GM12878 (cell line): ENCODE data around the gene TAS2R14. TPM values are rescaled to one million over a fixed set of nuclear protein-coding genes. Genes with fewer than 3 reads are reported as not detected.

Experiments
- HDAC6 ChIP-seq: fragments of 200-600 bp; sonication (generic); IDR thresholded peaks from one replicate; pipeline ENCODE4 v1.8.0; 2017; ENCODE audit warnings: antibody characterized with exemption; ENCODE audit not compliant: unreplicated experiment
- JUND ChIP-seq: IDR thresholded peaks from 2 replicates; pipeline ENCODE4 v1.6.1; 2012; ENCODE audit warnings: low read depth, mild to moderate bottlenecking, low read length, improper control_type of control experiment, moderate library complexity
- MYC ChIP-seq: IDR thresholded peaks from 2 replicates; pipeline ENCODE4 v1.6.1; 2011; ENCODE audit warnings: mild to moderate bottlenecking, low read length, moderate library complexity, inconsistent platforms; ENCODE audit not compliant: insufficient read depth, insufficient replicate concordance, insufficient read length, severe bottlenecking
- RELA ChIP-seq: fragments of 450-650 bp; IDR thresholded peaks from 2 replicates; pipeline ENCODE4 v1.8.0; 2014; ENCODE audit warnings: borderline replicate concordance; ENCODE audit not compliant: partially characterized antibody
- SMAD1 ChIP-seq: fragments of 450-650 bp; IDR thresholded peaks from 2 replicates; pipeline ENCODE4 v1.6.1; 2018; ENCODE audit warnings: mild to moderate bottlenecking, low read depth; ENCODE audit not compliant: partially characterized antibody
- TBL1XR1 ChIP-seq: IDR thresholded peaks from 2 replicates; pipeline ENCODE4 v1.6.1; 2012; ENCODE audit warnings: low read depth, low read length, improper control_type of control experiment
- USF2 ChIP-seq: IDR thresholded peaks from 2 replicates; pipeline ENCODE4 v1.6.1; 2011; ENCODE audit warnings: low read depth, low read length, improper control_type of control experiment, borderline replicate concordance
- ZBTB11 ChIP-seq: fragments of 450-650 bp; formaldehyde crosslinking; IDR thresholded peaks from 2 replicates; pipeline ENCODE4 v1.5.0; 2022; ENCODE audit warnings: mild to moderate bottlenecking, missing genetic modification characterization
- polyA plus RNA-seq, 11 experiments: library from polyadenylated mRNA; depleted of rRNA in 4 of 11; unstranded in 6 of 11; stranded (reverse) in 5 of 11; fragments of >200 nt; fragmentation: Nextera tagmentation in 4 of 11; fragmentation: Illumina TruSeq in 1 of 11; extraction: Ambion mirVana in 4 of 11; extraction: Trizol in 1 of 11; gene quantifications; 1 replicate in 1 of 11; 2 replicates in 10 of 11; pipeline versions ENCODE4 v1.2.1 to v1.2.3, GENCODE V29; 2011 to 2016; ENCODE audit warnings: inconsistent platforms in 2 of 11, missing spikeins in 2 of 11, low read depth in 1 of 11
- total RNA-seq, 4 experiments: library from RNA; depleted of rRNA in 3 of 4; stranded (reverse); fragments of >200 nt in 3 of 4; fragmentation: Illumina TruSeq in 1 of 4; extraction: Trizol in 1 of 4; gene quantifications; 2 replicates each; pipeline versions ENCODE4 v1.2.1 to v1.2.3, GENCODE V29; 2013 to 2021

TAS2R14 gene
- total and polyA plus RNA-seq, 10 of the 15 experiments (the other 5 are each of a cell fraction or from before 2014, with no cell fraction given) = 1.2 to 4.4 (median 2.2) TPM

GRCh38 chr12:10889226-10889625 is 49.8 kb downstream of the TAS2R14 start (continued):
- TF ChIP-seq HDAC6 (no peak), USF2 (no peak), MYC (no peak), RELA (no peak), SMAD1 (no peak), ZBTB11 (CRISPR knock-in tag) (no peak), TBL1XR1 (no peak), JUND (no peak)

Other genes starting within 250 kb of the TAS2R14 start
Only the 7 nearest of the 18 such genes appear.
- gene PRR4, start 89.8 kb downstream of the TAS2R14 start, total RNA-seq (2014; rRNA removed) = 0.85 and 1.5 TPM in 2 replicates
- gene PRR4, start 89.8 kb downstream of the TAS2R14 start, total RNA-seq (2014; rRNA removed; fragmentation: Illumina TruSeq; extraction: Trizol) = 4.5 and 5.4 TPM in 2 replicates
- 1.6 and 2.2 TPM in 2 replicates for gene PRR4, start 89.8 kb downstream of the TAS2R14 start, total RNA-seq (2021)
- 4.8 and 5.7 TPM in 2 replicates for gene PRR4, start 89.8 kb downstream of the TAS2R14 start, polyA plus RNA-seq (2011; rRNA removed)
- 3.6 and 4.5 TPM in 2 replicates for gene PRR4, start 89.8 kb downstream of the TAS2R14 start, polyA plus RNA-seq (2014; fragmentation: Illumina TruSeq; extraction: Trizol)
- gene PRR4, start 89.8 kb downstream of the TAS2R14 start, polyA plus RNA-seq (2014; fragmentation: Nextera tagmentation; extraction: Ambion mirVana) = 1 to 10 TPM; 1.6 to 2.8 TPM
- 0.14 and 1.6 TPM in 2 replicates for gene PRR4, start 89.8 kb downstream of the TAS2R14 start, polyA plus RNA-seq (2014; rRNA removed)
- 1 to 10 TPM; 1.3 to 1.8 TPM for gene PRR4, start 89.8 kb downstream of the TAS2R14 start, polyA plus RNA-seq (2016; fragmentation: Nextera tagmentation; extraction: Ambion mirVana)
- 17.7 and 19.7 TPM in 2 replicates for gene PRH1, start 55.0 kb downstream of the TAS2R14 start, total RNA-seq (2014; rRNA removed)
- gene PRH1, start 55.0 kb downstream of the TAS2R14 start, total RNA-seq (2014; rRNA removed; fragmentation: Illumina TruSeq; extraction: Trizol) = 26.3 and 29.6 TPM in 2 replicates
- gene PRH1, start 55.0 kb downstream of the TAS2R14 start, total RNA-seq (2021) = 9.2 and 11.6 TPM in 2 replicates
- gene PRH1, start 55.0 kb downstream of the TAS2R14 start, polyA plus RNA-seq (2011; rRNA removed) = 11.6 and 13.4 TPM in 2 replicates
- gene PRH1, start 55.0 kb downstream of the TAS2R14 start, polyA plus RNA-seq (2014; fragmentation: Illumina TruSeq; extraction: Trizol) = 4.0 and 6.5 TPM in 2 replicates
- gene PRH1, start 55.0 kb downstream of the TAS2R14 start, polyA plus RNA-seq (2014; fragmentation: Nextera tagmentation; extraction: Ambion mirVana) = 10 to 100 TPM in 1 of 2 experiments, 1 to 10 TPM in 1; 2.5 to 11.9 TPM
- 3.2 and 3.4 TPM in 2 replicates for gene PRH1, start 55.0 kb downstream of the TAS2R14 start, polyA plus RNA-seq (2014; rRNA removed)
- gene PRH1, start 55.0 kb downstream of the TAS2R14 start, polyA plus RNA-seq (2016; fragmentation: Nextera tagmentation; extraction: Ambion mirVana) = 10 to 100 TPM; 14.0 to 15.6 TPM
- 1.8 and 1.9 TPM in 2 replicates for gene TAS2R13, start 29.7 kb downstream of the TAS2R14 start, total RNA-seq (2014; rRNA removed)
- gene TAS2R13, start 29.7 kb downstream of the TAS2R14 start, total RNA-seq (2014; rRNA removed; fragmentation: Illumina TruSeq; extraction: Trizol) = 2.2 and 2.9 TPM in 2 replicates
- gene TAS2R13, start 29.7 kb downstream of the TAS2R14 start, total RNA-seq (2021) = 0.72 and 1.0 TPM in 2 replicates
- gene TAS2R13, start 29.7 kb downstream of the TAS2R14 start, polyA plus RNA-seq (2011; rRNA removed) = 0.30 and 0.75 TPM in 2 replicates
- 0.12 TPM in 1 of 2 replicates, not detected in the other for gene TAS2R13, start 29.7 kb downstream of the TAS2R14 start, polyA plus RNA-seq (2014; fragmentation: Illumina TruSeq; extraction: Trizol)
- gene TAS2R13, start 29.7 kb downstream of the TAS2R14 start, polyA plus RNA-seq (2014; fragmentation: Nextera tagmentation; extraction: Ambion mirVana) = not detected
- 0.13 TPM in 1 of 2 replicates, not detected in the other for gene TAS2R13, start 29.7 kb downstream of the TAS2R14 start, polyA plus RNA-seq (2014; rRNA removed)
- gene TAS2R13, start 29.7 kb downstream of the TAS2R14 start, polyA plus RNA-seq (2016; fragmentation: Nextera tagmentation; extraction: Ambion mirVana) = not detected
- not detected in 2 replicates for gene PRH2, start 10.0 kb downstream of the TAS2R14 start, total RNA-seq (2014; rRNA removed)
- gene PRH2, start 10.0 kb downstream of the TAS2R14 start, total RNA-seq (2014; rRNA removed; fragmentation: Illumina TruSeq; extraction: Trizol) = not detected in 2 replicates
- not detected in 2 replicates for gene PRH2, start 10.0 kb downstream of the TAS2R14 start, total RNA-seq (2021)
- gene PRH2, start 10.0 kb downstream of the TAS2R14 start, polyA plus RNA-seq (2011; rRNA removed) = 0.14 TPM in 1 of 2 replicates, not detected in the other
- not detected in 2 replicates for gene PRH2, start 10.0 kb downstream of the TAS2R14 start, polyA plus RNA-seq (2014; fragmentation: Illumina TruSeq; extraction: Trizol)
- not detected for gene PRH2, start 10.0 kb downstream of the TAS2R14 start, polyA plus RNA-seq (2014; fragmentation: Nextera tagmentation; extraction: Ambion mirVana)
- gene PRH2, start 10.0 kb downstream of the TAS2R14 start, polyA plus RNA-seq (2014; rRNA removed) = not detected in 2 replicates
- gene PRH2, start 10.0 kb downstream of the TAS2R14 start, polyA plus RNA-seq (2016; fragmentation: Nextera tagmentation; extraction: Ambion mirVana) = under 1 TPM in 1 of 2 experiments, not detected in 1; 0.50 TPM
- 3.2 and 3.4 TPM in 2 replicates for gene TAS2R50, start 47.6 kb upstream of the TAS2R14 start, total RNA-seq (2014; rRNA removed)
- 2.8 and 3.1 TPM in 2 replicates for gene TAS2R50, start 47.6 kb upstream of the TAS2R14 start, total RNA-seq (2014; rRNA removed; fragmentation: Illumina TruSeq; extraction: Trizol)
- 0.74 and 1.6 TPM in 2 replicates for gene TAS2R50, start 47.6 kb upstream of the TAS2R14 start, total RNA-seq (2021)
- gene TAS2R50, start 47.6 kb upstream of the TAS2R14 start, polyA plus RNA-seq (2011; rRNA removed) = 0.69 and 0.78 TPM in 2 replicates
- gene TAS2R50, start 47.6 kb upstream of the TAS2R14 start, polyA plus RNA-seq (2014; fragmentation: Illumina TruSeq; extraction: Trizol) = not detected in 2 replicates
- gene TAS2R50, start 47.6 kb upstream of the TAS2R14 start, polyA plus RNA-seq (2014; fragmentation: Nextera tagmentation; extraction: Ambion mirVana) = not detected
- gene TAS2R50, start 47.6 kb upstream of the TAS2R14 start, polyA plus RNA-seq (2014; rRNA removed) = 0.13 TPM in 1 of 2 replicates, not detected in the other
- gene TAS2R50, start 47.6 kb upstream of the TAS2R14 start, polyA plus RNA-seq (2016; fragmentation: Nextera tagmentation; extraction: Ambion mirVana) = under 1 TPM in 1 of 2 experiments, not detected in 1; 0.33 TPM
- 3.9 and 4.6 TPM in 2 replicates for gene TAS2R20, start 59.0 kb upstream of the TAS2R14 start, total RNA-seq (2014; rRNA removed)
- 3.4 and 4.1 TPM in 2 replicates for gene TAS2R20, start 59.0 kb upstream of the TAS2R14 start, total RNA-seq (2014; rRNA removed; fragmentation: Illumina TruSeq; extraction: Trizol)
- 1.2 and 1.9 TPM in 2 replicates for gene TAS2R20, start 59.0 kb upstream of the TAS2R14 start, total RNA-seq (2021)
- gene TAS2R20, start 59.0 kb upstream of the TAS2R14 start, polyA plus RNA-seq (2011; rRNA removed) = 1.8 and 2.5 TPM in 2 replicates
- 0.78 and 1.4 TPM in 2 replicates for gene TAS2R20, start 59.0 kb upstream of the TAS2R14 start, polyA plus RNA-seq (2014; fragmentation: Illumina TruSeq; extraction: Trizol)
- under 1 TPM; 0.07 to 0.19 TPM for gene TAS2R20, start 59.0 kb upstream of the TAS2R14 start, polyA plus RNA-seq (2014; fragmentation: Nextera tagmentation; extraction: Ambion mirVana)
- gene TAS2R20, start 59.0 kb upstream of the TAS2R14 start, polyA plus RNA-seq (2014; rRNA removed) = 0.53 and 1.2 TPM in 2 replicates
- gene TAS2R20, start 59.0 kb upstream of the TAS2R14 start, polyA plus RNA-seq (2016; fragmentation: Nextera tagmentation; extraction: Ambion mirVana) = under 1 TPM; 0.09 to 0.23 TPM
- gene TAS2R19, start 83.4 kb upstream of the TAS2R14 start, total RNA-seq (2014; rRNA removed) = 5.2 and 8.0 TPM in 2 replicates
- 6.9 and 8.3 TPM in 2 replicates for gene TAS2R19, start 83.4 kb upstream of the TAS2R14 start, total RNA-seq (2014; rRNA removed; fragmentation: Illumina TruSeq; extraction: Trizol)
- gene TAS2R19, start 83.4 kb upstream of the TAS2R14 start, total RNA-seq (2021) = 1.4 and 2.7 TPM in 2 replicates
- 1.6 and 1.7 TPM in 2 replicates for gene TAS2R19, start 83.4 kb upstream of the TAS2R14 start, polyA plus RNA-seq (2011; rRNA removed)
- 0.46 and 0.48 TPM in 2 replicates for gene TAS2R19, start 83.4 kb upstream of the TAS2R14 start, polyA plus RNA-seq (2014; fragmentation: Illumina TruSeq; extraction: Trizol)
- gene TAS2R19, start 83.4 kb upstream of the TAS2R14 start, polyA plus RNA-seq (2014; fragmentation: Nextera tagmentation; extraction: Ambion mirVana) = under 1 TPM; 0.16 to 0.18 TPM
- gene TAS2R19, start 83.4 kb upstream of the TAS2R14 start, polyA plus RNA-seq (2014; rRNA removed) = 0.10 and 0.32 TPM in 2 replicates
- gene TAS2R19, start 83.4 kb upstream of the TAS2R14 start, polyA plus RNA-seq (2016; fragmentation: Nextera tagmentation; extraction: Ambion mirVana) = under 1 TPM in 1 of 2 experiments, not detected in 1; 0.20 TPM